Activated CD8-positive, alpha-beta memory T cell treated with anti-CD3 and anti-CD28 coated beads for 1 hour (primary cell): ENCODE data around the gene BCAR3.

ENCODE experiments used
- DNase-seq, 2 donors: peaks; one replicate each; pipeline ENCODE4 v3.0.0-alpha.2; 2020; ENCODE audit warnings: low read depth in 1 of 2; ENCODE audit errors: extremely low read depth in 1 of 2

BCAR3 gene

DNA sequence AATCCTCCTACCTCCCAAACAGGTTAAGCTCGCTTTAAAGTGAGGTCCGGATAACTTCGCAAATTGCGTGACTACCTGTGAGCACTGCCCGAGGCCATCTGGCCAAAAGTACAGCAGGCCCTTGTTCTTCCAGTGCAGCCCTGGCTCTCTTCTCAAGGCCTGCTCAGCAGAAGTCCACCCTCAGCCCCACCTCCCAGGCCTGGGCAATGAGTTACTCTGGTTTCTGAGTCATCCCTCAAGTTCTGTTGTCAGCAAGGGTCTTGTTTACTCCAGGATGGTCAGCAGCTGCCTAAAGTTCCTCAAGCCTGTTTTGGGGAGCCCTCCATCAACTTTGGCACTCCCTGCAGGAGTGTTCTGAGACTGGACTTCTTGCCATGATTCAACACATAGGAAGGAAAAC is 101.7 kb downstream of the BCAR3 start:
- no peak for DNase-seq

DNA sequence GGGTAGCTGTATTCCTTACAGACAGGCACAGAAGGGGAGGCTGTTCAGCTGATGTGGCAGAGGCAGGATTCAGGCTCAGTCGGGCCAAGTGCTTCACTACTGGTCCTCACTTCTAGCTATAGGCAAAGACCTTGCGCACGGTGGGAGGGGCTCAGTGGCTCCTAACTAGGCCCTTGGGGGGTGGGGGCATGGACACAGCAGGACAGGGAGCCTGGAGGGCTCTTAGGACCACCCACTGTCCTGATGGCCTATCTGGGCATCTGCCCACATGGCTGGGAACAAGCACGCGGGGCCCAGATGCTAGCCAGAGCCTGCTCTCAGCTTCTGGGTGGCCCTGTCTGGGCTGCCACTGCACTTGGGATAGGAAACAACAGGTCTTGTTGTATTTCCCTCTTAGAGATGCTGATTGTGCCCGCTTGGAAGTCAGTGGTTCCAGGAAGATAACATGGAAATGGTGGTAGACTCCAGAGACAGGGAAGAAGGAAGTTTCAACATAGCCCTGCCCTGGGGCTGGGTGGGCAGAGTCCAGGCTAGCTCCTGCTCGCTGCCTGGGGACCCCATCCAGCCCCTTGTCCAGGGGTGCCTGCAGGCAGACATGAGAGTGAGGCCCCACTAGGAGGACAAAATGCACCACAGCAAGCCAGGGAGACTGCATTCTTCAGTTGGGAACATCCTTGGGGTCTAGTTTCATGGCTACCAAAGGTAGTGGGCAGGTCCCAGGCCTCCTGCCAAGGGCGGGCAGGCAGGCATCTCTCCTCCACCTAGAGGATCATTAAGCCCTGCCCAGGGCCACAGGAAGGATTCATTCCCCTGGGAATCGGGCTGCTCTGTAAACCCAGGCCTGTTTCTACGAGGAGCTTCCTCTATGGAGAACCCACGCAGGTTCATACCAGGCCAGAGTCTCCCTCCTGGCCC is 102.5 kb downstream of the BCAR3 start:
- no peak for DNase-seq

GRCh38 chr1:93578433-93578830 is 103.2 kb downstream of the BCAR3 start:
- DNase-seq = no peak

DNA sequence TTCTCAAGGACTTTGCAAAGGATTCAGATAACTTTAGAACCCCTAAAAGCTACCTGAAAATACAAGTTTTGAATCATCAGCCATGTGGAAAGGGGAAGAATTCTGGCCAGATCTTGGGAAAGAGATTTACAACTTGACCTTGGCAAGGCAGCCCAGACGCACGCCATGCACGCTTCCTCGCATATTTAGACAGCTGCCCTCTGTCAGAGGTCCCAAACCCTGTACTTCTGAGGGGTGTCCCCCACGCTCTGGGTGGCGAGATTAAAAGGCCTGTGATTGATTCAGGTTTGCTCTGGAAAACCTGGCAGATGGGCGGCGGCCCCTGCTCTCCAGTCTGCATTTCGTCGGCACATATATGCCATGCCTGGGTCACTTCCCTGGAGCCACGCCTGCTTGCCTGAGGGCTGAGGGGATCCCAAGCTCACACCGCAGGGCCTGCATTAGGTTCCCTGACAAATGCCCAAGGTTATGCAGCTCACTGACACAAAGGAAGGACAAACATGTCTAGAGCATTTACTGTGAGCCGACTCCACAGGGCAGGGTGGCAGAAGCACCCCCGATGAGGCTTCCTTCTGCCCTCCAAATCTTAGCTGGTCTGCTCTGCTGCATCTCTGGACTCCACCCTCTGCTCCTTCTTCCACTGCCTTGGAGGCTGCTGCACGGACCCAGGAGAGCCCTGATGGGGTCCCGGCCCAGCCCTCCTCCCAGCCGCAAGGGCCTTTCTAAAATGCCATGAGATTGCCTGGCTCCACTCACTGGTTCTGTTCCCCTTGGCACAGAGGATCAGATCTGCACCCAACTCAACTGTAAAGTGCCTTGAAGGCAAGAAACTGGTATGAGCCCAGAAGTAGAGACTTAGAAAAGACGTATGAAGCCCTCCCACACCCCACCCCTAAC is 103.9 kb downstream of the BCAR3 start:
- DNase-seq = no peak

DNA sequence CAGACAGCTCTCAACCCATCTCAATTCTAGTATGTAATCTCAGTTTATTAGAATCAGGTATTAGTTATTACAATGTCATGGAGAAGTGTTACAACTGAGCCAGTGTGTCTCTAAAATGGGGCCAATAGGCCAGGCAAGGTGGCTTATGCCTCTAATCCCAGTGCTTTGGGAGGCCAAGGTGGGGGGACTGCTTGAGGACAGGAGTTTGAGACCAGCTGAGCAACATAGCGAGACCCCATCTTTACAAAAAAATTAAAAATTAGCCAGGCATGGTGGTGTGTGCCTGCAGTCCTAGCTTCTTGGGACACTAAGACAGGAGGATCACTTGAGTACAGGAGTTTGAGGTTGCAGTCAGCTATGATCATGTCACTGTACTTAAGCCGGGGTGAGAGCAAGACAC is 104.9 kb downstream of the BCAR3 start:
- no peak for DNase-seq

DNA sequence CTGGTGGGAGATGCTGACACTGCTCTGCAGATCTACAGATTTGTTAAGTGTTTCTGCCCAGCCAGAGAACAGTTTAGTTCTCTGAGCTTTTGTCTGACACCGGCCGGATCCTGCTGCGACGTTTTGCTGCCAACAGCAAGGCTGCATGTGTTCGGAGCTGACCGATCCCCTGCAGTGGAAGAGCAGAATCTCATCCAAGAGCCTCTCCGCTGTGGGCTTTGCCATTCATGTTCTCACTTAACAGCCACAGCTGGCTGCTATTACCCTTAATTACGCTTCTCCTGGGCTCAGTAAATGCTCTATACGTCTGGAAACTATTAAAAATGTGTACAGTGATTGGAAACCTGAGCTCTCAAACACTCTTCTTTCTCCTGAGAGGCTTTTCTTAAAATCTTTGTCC is 105.3 kb downstream of the BCAR3 start:
- DNase-seq = no peak

- DNase-seq = no peak
These were observed 105.9 kb downstream of the BCAR3 start for GRCh38 chr1:93575621-93576284.

- DNase-seq = no peak
These were observed 106.6 kb downstream of the BCAR3 start for GRCh38 chr1:93574991-93575390.

- DNase-seq = no peak
These were observed 107.1 kb downstream of the BCAR3 start for GRCh38 chr1:93574511-93574910.

DNA sequence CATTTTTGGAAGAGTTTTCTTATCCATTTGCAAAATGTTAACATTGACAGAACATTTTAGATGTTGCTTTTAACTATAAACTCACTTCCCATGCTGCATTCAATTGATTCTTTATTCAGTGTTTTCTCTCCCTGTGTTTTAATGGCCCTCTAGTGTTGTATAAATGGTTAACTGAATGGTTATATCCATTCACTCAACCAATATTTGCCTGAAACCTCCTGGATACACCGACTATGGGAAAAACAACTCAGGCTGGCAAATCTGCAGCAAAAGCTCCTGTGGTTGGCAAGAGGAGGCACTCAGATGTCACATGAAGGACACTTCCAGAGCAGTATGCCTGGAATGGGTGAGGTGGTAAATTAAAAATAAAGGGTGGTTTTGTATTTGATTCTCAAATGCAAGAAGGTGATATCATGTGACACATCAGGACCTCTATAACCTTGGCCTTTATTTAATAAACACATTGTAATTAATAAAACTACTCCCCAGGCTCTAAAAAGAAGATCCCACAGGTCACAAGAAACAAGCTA is 107.6 kb downstream of the BCAR3 start:
- DNase-seq = no peak

DNA sequence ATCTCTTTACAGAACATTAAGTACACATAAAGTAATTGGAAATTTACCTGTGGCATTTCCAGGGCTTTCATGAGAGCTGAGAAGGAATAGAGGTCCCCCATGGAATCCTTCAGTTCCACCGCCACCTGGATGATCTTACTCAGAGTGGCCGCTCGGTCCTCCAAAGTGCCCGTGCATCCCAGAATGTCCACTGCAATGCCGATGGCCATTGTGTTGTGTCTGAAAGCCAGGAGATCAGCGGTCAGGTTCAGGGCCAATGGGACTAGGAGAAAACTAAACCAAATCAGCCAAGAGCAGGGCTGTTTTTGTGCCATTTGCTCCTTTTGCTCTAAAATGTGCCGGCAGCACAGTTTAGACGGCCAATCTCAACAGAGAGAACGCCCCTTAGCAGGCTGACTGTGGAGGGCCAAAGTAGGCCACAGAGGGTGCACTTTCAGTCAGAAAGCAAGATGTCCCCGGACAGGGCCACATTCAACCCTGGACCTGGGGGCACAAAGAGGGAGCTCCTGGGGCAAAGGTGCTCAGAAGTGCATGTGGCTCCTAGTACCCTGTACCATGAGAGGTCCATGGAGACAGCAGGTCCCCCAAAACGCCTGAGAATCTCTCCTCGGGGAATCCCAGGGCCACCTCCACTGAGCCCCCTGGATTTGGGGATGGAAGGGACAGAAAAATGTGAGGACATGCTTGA is 109.9 kb downstream of the BCAR3 start:
- DNase-seq = no peak

DNA sequence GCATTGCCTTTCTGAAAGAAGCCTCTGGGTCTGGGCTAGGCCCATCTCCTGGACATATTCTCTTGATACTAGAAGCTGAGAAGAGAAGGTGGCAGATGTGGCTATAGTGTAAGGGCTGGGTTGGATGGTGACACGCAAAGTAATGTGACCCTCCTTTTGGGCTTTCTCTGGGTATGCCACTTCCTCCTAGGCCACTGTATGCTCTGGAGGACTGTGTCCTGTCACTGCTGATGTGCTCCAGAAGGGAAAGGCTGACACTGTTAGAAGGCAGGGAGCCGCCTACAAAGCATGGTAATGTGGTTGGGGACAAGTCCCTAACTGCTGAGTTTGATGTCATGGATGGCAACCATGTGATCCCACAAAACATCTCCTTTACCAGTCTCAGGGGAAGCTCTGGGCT is 112.1 kb downstream of the BCAR3 start:
- no peak for DNase-seq

DNA sequence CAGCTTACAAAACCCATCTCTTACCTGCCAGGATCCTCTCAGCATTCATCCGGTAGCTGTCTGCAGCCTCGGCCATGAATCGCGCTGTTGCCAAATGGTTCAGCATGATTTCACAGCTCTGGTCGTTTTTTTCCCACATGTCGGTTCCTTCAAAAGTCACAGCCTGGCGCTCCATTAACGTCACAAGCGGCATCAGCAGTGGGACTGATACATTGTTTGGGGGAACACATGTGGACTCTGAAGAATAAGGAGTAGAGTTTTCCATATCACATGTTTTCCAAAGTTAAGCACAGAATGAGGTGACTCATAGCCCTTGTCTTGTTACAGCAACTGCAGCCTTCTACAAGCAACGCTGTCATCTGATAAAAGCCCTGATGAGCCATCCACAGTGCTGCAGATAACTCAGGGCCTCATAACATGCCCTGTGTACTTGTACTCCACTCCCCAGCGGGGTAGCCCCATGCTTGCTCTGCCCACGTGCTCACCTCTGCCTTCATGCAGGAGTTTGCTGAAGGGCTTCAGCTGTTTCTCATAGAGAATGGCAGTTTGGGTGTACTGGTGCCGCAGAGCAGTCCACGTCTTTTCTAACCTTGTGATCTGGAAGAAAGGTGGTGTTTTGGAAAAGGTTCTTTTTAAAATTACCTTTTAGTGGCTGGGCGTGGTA is 114.2 kb downstream of the BCAR3 start:
- no peak for DNase-seq

DNA sequence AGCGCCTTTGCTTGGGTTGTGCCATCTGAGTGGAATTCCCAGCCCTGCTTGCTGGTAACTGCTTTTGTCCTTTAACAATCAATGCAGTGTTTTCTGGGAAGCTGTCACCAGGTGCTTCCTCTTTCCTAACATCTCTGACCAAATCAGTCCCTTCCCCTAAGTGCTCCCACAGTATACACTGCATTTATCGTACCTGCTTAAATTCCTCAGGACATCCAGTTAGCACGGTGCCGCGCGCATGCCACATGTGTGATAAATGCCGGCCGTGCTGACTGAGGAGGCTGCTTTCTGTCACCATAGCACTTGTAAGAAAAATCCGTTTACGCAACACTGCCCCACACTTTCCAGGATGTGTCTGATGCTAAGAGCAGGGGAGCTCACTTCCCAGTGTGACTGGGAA is 115.4 kb downstream of the BCAR3 start:
- DNase-seq = no peak

- no peak for DNase-seq
These were observed 116.0 kb downstream of the BCAR3 start for GRCh38 chr1:93565496-93566206.

DNA sequence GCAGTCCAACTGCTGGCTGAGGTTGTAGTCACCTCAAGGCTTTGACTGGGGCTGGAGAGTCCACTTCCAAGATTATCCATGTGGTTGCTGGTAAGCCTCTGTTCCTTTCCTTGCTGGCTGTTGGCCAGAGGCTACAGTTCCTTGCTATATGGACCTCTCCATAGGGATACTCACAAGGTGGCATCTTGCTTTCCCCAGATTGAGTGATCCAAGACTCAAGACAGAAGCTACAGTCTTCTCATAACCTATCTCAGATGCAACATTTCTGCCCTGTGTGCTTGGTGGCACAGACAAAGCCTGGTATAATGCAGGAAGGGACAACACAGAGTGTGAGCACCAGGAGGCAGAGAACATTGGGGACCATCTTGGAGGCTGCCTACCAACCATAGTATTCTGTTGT is 121.9 kb downstream of the BCAR3 start:
- DNase-seq = no peak

DNA sequence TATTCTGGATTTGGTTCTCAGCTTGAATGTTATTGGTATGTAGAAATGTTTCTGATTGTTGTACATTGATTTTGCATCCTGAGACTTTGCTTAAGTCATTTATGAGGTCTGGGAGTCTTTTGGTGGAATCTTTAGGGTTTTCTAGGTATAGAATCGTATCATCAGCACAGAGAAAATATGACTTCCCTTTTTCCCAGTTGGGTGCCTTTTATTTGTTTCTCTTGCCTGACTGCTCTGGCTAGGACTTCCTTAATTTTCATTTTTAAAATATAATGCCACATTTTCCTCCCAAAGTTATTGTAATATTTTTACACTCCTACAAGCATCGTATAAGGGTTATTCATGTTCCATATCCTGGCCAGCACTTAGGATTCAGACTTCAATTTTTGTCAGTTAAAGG is 122.6 kb downstream of the BCAR3 start:
- no peak for DNase-seq

GRCh38 chr1:93556291-93556690 is 125.3 kb downstream of the BCAR3 start:
- DNase-seq = no peak
